ENCODE measurements around the gene NACA.

GRCh38 chr12:56714431-56714929 is 10.6 kb downstream of the NACA start:
- TF ChIP-seq CTCF (IDR thresholded peaks at IDR 0.05) (no peak), MXI1 (IDR thresholded peaks at IDR 0.05; ENCODE audit: low read depth, low read length) (no peak), FOXM1 (IDR thresholded peaks at IDR 0.05; ENCODE audit: low read depth) (no peak), PBX3 (IDR thresholded peaks at IDR 0.05) (no peak), FOSL2 (IDR thresholded peaks at IDR 0.05; ENCODE audit: borderline replicate concordance, low read depth) (no peak), SIN3A (IDR thresholded peaks at IDR 0.05; ENCODE audit: borderline replicate concordance, low read depth, low read length) (no peak), POLR2AphosphoS5 (IDR thresholded peaks at IDR 0.05; ENCODE audit: low read depth, low read length) (no peak)
- TF ChIP-seq, protein P1, sequence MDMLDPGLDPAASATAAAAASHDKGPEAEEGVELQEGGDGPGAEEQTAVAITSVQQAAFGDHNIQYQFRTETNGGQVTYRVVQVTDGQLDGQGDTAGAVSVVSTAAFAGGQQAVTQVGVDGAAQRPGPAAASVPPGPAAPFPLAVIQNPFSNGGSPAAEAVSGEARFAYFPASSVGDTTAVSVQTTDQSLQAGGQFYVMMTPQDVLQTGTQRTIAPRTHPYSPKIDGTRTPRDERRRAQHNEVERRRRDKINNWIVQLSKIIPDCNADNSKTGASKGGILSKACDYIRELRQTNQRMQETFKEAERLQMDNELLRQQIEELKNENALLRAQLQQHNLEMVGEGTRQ (IDR thresholded peaks at IDR 0.05; ENCODE audit: borderline replicate concordance, low read depth, low read length), result no peak
- TF ChIP-seq, protein P2, sequence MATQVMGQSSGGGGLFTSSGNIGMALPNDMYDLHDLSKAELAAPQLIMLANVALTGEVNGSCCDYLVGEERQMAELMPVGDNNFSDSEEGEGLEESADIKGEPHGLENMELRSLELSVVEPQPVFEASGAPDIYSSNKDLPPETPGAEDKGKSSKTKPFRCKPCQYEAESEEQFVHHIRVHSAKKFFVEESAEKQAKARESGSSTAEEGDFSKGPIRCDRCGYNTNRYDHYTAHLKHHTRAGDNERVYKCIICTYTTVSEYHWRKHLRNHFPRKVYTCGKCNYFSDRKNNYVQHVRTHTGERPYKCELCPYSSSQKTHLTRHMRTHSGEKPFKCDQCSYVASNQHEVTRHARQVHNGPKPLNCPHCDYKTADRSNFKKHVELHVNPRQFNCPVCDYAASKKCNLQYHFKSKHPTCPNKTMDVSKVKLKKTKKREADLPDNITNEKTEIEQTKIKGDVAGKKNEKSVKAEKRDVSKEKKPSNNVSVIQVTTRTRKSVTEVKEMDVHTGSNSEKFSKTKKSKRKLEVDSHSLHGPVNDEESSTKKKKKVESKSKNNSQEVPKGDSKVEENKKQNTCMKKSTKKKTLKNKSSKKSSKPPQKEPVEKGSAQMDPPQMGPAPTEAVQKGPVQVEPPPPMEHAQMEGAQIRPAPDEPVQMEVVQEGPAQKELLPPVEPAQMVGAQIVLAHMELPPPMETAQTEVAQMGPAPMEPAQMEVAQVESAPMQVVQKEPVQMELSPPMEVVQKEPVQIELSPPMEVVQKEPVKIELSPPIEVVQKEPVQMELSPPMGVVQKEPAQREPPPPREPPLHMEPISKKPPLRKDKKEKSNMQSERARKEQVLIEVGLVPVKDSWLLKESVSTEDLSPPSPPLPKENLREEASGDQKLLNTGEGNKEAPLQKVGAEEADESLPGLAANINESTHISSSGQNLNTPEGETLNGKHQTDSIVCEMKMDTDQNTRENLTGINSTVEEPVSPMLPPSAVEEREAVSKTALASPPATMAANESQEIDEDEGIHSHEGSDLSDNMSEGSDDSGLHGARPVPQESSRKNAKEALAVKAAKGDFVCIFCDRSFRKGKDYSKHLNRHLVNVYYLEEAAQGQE (IDR thresholded peaks at IDR 0.05; ENCODE audit: low read depth, low read length), result no peak
